Epithelial cell of prostate (primary cell): ENCODE results near the gene SMARCAD1.

Experiments
- DNase-seq: peaks from one replicate; pipeline ENCODE4 v3.0.0-alpha.2; 2011; ENCODE audit warnings: low read depth, low spot score
- H3K27ac ChIP-seq: fragments of 450-650 bp; 2 replicates; pipeline ENCODE4 v1.5.1; 2017; ENCODE audit warnings: mild to moderate bottlenecking

Gene SMARCAD1

GRCh38 chr4:94207469-94208224, at the start of gene SMARCAD1:
Gene SMARCAD1 (plus strand): TSS chr4:94207865. CDS start chr4:94208395, 530 bp downstream.
- peak within 1 kb of the TSS; percentile 87 for H3K27ac ChIP-seq
- DNase-seq: peak; percentile 68

- no peak for DNase-seq
- H3K27ac ChIP-seq: no peak overlapping the region
Observed at GRCh38 chr4:94158883-94159282, 48.8 kb upstream of the SMARCAD1 start.

- DNase-seq: no peak
- no peak overlapping the region for H3K27ac ChIP-seq
Observed at GRCh38 chr4:94159790-94160189, 47.9 kb upstream of the SMARCAD1 start.

- no peak overlapping the region for H3K27ac ChIP-seq
- DNase-seq: no peak
Observed at GRCh38 chr4:94160774-94161173, 46.9 kb upstream of the SMARCAD1 start.

GRCh38 chr4:94165256-94165655, 42.4 kb upstream of the SMARCAD1 start:
- DNase-seq: no peak
- no peak overlapping the region for H3K27ac ChIP-seq

- no peak for DNase-seq
- no peak overlapping the region for H3K27ac ChIP-seq
Observed at GRCh38 chr4:94168321-94168720, 39.3 kb upstream of the SMARCAD1 start.

GRCh38 chr4:94169803-94170372, 37.8 kb upstream of the SMARCAD1 start:
- DNase-seq: no peak
- no peak overlapping the region for H3K27ac ChIP-seq

GRCh38 chr4:94171616-94172015, 36.0 kb upstream of the SMARCAD1 start:
- DNase-seq: no peak

GRCh38 chr4:94175553-94176261, 32.0 kb upstream of the SMARCAD1 start:
- no peak for DNase-seq
- no peak overlapping the region for H3K27ac ChIP-seq

More at GRCh38 chr4:94171616-94172015, 36.0 kb upstream of the SMARCAD1 start:
- H3K27ac ChIP-seq: no peak overlapping the region

GRCh38 chr4:94177822-94178221, 29.8 kb upstream of the SMARCAD1 start:
- no peak for DNase-seq
- H3K27ac ChIP-seq: no peak overlapping the region

GRCh38 chr4:94181815-94182214, 25.9 kb upstream of the SMARCAD1 start:
- no peak for DNase-seq

GRCh38 chr4:94202769-94203168, 4.9 kb upstream of the SMARCAD1 start:
- no peak for DNase-seq
- H3K27ac ChIP-seq: no peak overlapping the region

More at GRCh38 chr4:94181815-94182214, 25.9 kb upstream of the SMARCAD1 start:
- no peak overlapping the region for H3K27ac ChIP-seq

- no peak for DNase-seq
- H3K27ac ChIP-seq: peak overlapping the region; percentile 87
Observed at GRCh38 chr4:94208266-94208665, 601 bp downstream of the SMARCAD1 start.

GRCh38 chr4:94208918-94209317, 1.3 kb downstream of the SMARCAD1 start:
- no peak overlapping the region for H3K27ac ChIP-seq
- DNase-seq: no peak

- H3K27ac ChIP-seq: no peak overlapping the region
- DNase-seq: no peak
Observed at GRCh38 chr4:94211861-94212260, 4.2 kb downstream of the SMARCAD1 start.

- no peak for DNase-seq
Observed at GRCh38 chr4:94214703-94215319, 7.1 kb downstream of the SMARCAD1 start.

GRCh38 chr4:94216394-94216793, 8.7 kb downstream of the SMARCAD1 start:
- H3K27ac ChIP-seq: no peak overlapping the region
- DNase-seq: no peak

More at GRCh38 chr4:94214703-94215319, 7.1 kb downstream of the SMARCAD1 start:
- no peak overlapping the region for H3K27ac ChIP-seq

- DNase-seq: no peak
- H3K27ac ChIP-seq: no peak overlapping the region
Observed at GRCh38 chr4:94219402-94219801, 11.7 kb downstream of the SMARCAD1 start.

- no peak overlapping the region for H3K27ac ChIP-seq
- no peak for DNase-seq
Observed at GRCh38 chr4:94221916-94222315, 14.3 kb downstream of the SMARCAD1 start.

- DNase-seq: no peak
- no peak overlapping the region for H3K27ac ChIP-seq
Observed at GRCh38 chr4:94225449-94225848, 17.8 kb downstream of the SMARCAD1 start.

GRCh38 chr4:94226763-94227162, 19.1 kb downstream of the SMARCAD1 start:
- DNase-seq: no peak
- no peak overlapping the region for H3K27ac ChIP-seq
